HepG2 (cell line): Measurements from ENCODE around the gene RGL1. TPM values are rescaled to one million over a fixed set of nuclear protein-coding genes. Genes with fewer than 3 reads are reported as not detected.

ENCODE experiments used
- ATAC-seq: fragments of 200-7000 bp; cut with Tn5 transposase; 3 replicates; pipeline ENCODE4 v1.9.1; 2020; ENCODE audit warnings: mild to moderate bottlenecking, moderate library complexity
- BruUV-seq: library from RNA; stranded (reverse); fragments of 400-500 nt; replicated peaks from 2 replicates; lab custom pipeline; 2021; lab: Mats Ljungman, UMichigan
- CTCF ChIA-PET: fragments of 300-600 bp; formaldehyde crosslinking; extraction: SDS; loops from one replicate; lab custom pipeline; 2021; ENCODE audit warnings: low total read pairs, inconsistent platforms, low intra/inter-chr PET ratio; lab: Yijun Ruan, JAX
- POLR2A ChIA-PET: fragments of 350-600 bp; sonication (Branson Sonifier 250); formaldehyde crosslinking; loops from one replicate; lab custom pipeline; 2020; ENCODE audit warnings: antibody characterized with exemption, inconsistent platforms; lab: Yijun Ruan, JAX
- DNase-seq: peaks from one replicate; pipeline ENCODE4 v3.0.0-alpha.2; 2015; ENCODE audit warnings: low spot score
- FAIRE-seq: peaks from 3 replicates; lab custom pipeline; 2011; peaks lifted over from hg19 to GRCh38; lab: Jason Lieb, UNC
- H2AFZ ChIP-seq: one replicate; pipeline ENCODE4 v1.6.1; 2011; ENCODE audit warnings: low read length, inconsistent platforms
- H3K27ac ChIP-seq: fragments of 300-600 bp; 3 replicates; pipeline ENCODE4 v1.8.0; 2011; ENCODE audit warnings: mixed run types, mild to moderate bottlenecking, mixed read lengths, low read length, inconsistent platforms; ENCODE audit not compliant: insufficient read depth; ENCODE audit errors: extremely low read length
- H3K27me3 ChIP-seq, 2 experiments: fragments of 200-600 bp in 1 of 2; 2 replicates in 1 of 2; 3 replicates in 1 of 2; pipeline versions ENCODE4 v1.6.0 to v1.8.0; 2011; ENCODE audit warnings: low read length in 2 of 2, mild to moderate bottlenecking in 2 of 2, moderate library complexity in 2 of 2, inconsistent platforms in 1 of 2; ENCODE audit not compliant: insufficient read depth in 2 of 2, control insufficient read depth in 1 of 2
- H3K36me3 ChIP-seq, 2 experiments: fragments of 200-600 bp in 1 of 2; replicated peaks in 1 of 2; 2 replicates in 1 of 2; 3 replicates in 1 of 2; pipeline versions ENCODE4 v1.5.1 to v1.8.0; 2011; ENCODE audit warnings: low read length in 2 of 2, inconsistent platforms in 1 of 2; ENCODE audit not compliant: insufficient read depth in 2 of 2, control insufficient read depth in 1 of 2
- H3K4me1 ChIP-seq: 2 replicates; pipeline ENCODE4 v1.5.1; 2012; ENCODE audit warnings: low read length, inconsistent platforms; ENCODE audit not compliant: insufficient read depth
- H3K4me2 ChIP-seq: 2 replicates; pipeline ENCODE4 v1.6.0; 2011; ENCODE audit warnings: low read depth, low read length, inconsistent platforms
- H3K4me3 ChIP-seq, 3 experiments: fragments of 200-600 bp in 1 of 3; sonication (generic), shearing (Covaris generic) in 1 of 3; replicated peaks in 1 of 3; 2 replicates each; pipeline ENCODE4 v1.5.1; 2011 to 2016; ENCODE audit warnings: low read length in 3 of 3, inconsistent platforms in 2 of 3, low read depth in 2 of 3, mild to moderate bottlenecking in 2 of 3, control low read depth in 1 of 3, mixed read lengths in 1 of 3; ENCODE audit not compliant: insufficient read depth in 1 of 3
- H3K79me2 ChIP-seq: one replicate; pipeline ENCODE4 v1.6.1; 2011; ENCODE audit warnings: low read length, inconsistent platforms; ENCODE audit not compliant: insufficient read depth
- H3K9ac ChIP-seq: 2 replicates; pipeline ENCODE4 v1.6.0; 2011; ENCODE audit warnings: mild to moderate bottlenecking, low read depth, low read length, inconsistent platforms; ENCODE audit not compliant: insufficient read depth
- H3K9me3 ChIP-seq: 2 replicates; pipeline ENCODE4 v1.5.1; 2012; ENCODE audit warnings: mild to moderate bottlenecking, low read length
- H4K20me1 ChIP-seq: 2 replicates; pipeline ENCODE4 v1.6.0; 2011; ENCODE audit warnings: inconsistent platforms, mild to moderate bottlenecking, low read length, moderate library complexity; ENCODE audit not compliant: insufficient read depth
- CSRNP1 ChIP-seq: sonication (generic); formaldehyde crosslinking; IDR thresholded peaks from 2 replicates; pipeline ENCODE4 v1.8.1; 2023; ENCODE audit warnings: mild to moderate bottlenecking, missing genetic modification reagents
- GABPA ChIP-seq, 2 experiments: IDR thresholded peaks; 2 replicates each; pipeline ENCODE4 v1.6.1; 2011 to 2016; ENCODE audit warnings: low read depth in 2 of 2, low read length in 1 of 2, missing biosample characterization in 1 of 2, missing genetic modification characterization in 1 of 2
- TBX3 ChIP-seq: fragments of 450-650 bp; IDR thresholded peaks from 2 replicates; pipeline ENCODE4 v1.6.1; 2017; ENCODE audit warnings: antibody characterized with exemption, mild to moderate bottlenecking, inconsistent platforms, borderline replicate concordance
- ZNF770 ChIP-seq: sonication (generic); formaldehyde crosslinking; IDR thresholded peaks from 2 replicates; pipeline ENCODE4 v1.5.0; 2020; ENCODE audit warnings: mild to moderate bottlenecking, missing genetic modification reagents
- WGBS: methylation state at CpG from one replicate; pipeline ENCODE4 v1.1.6; 2017; ENCODE audit warnings: low lambda C conversion rate; 5-methylcytosine and 5-hydroxymethylcytosine counted together
- in situ Hi-C: cut with HindIII; loops from 2 replicates; pipeline ENCODE4 v1.10.0; 2017; ENCODE audit warnings: low pct_unique_long_range_greater_than_20kb; ENCODE audit not compliant: extremely low pct_ligation_motif_present
- intact Hi-C: fragments of 100-400 bp; cut with micrococcal nuclease; formaldehyde crosslinking; loops from one replicate; pipeline ENCODE4 v1.10.0; 2022; ENCODE audit not compliant: unreplicated experiment
- polyA plus RNA-seq, 8 experiments: library from polyadenylated mRNA; depleted of rRNA in 3 of 8; stranded (reverse) in 7 of 8; unstranded in 1 of 8; fragments of >200 nt; fragmentation: Illumina TruSeq in 4 of 8; extraction: Trizol in 4 of 8; gene quantifications; 2 replicates each; pipeline versions ENCODE4 v1.2.1 to v1.2.3, GENCODE V29; 2011 to 2016; ENCODE audit warnings: low read depth in 4 of 8, missing spikeins in 1 of 8, mixed read lengths in 1 of 8; ENCODE audit not compliant: insufficient read depth in 1 of 8
- total RNA-seq, 5 experiments: library from RNA; depleted of rRNA; stranded (reverse); fragments of >200 nt; fragmentation: Illumina TruSeq; extraction: Trizol; gene quantifications; 2 replicates each; pipeline ENCODE4 v1.2.3, GENCODE V29; 2016; ENCODE audit warnings: low read depth in 1 of 5

RGL1 gene
- total and polyA plus RNA-seq, 2 of the 13 experiments (the other 11 are each of a cell fraction or from before 2014, with no cell fraction given), result 3.5 to 4.7 TPM

- no peak for TF ChIP-seq ZNF770 (CRISPR knock-in tag)
- no peak for TF ChIP-seq TBX3
- TF ChIP-seq, all 625 proteins: peak for 0
Measured at GRCh38 chr1:183869230-183869629, 64.3 kb downstream of the RGL1 start (continued).

- Histone ChIP-seq H3K4me3 (no peak overlapping the region), H3K4me2 (no peak overlapping the region), H3K79me2 (no peaks in the 10 kb centered on the region), H3K4me1 (peaks cover 14% of the 10 kb centered on the region), H3K36me3 (peaks cover 0 to 3% of the 10 kb centered on the region in 2 experiments; a peak in 2 of 5 replicates), H3K9me3 (no peaks in the 10 kb centered on the region), H3K9ac (no peak overlapping the region), H3K27me3 (no peaks in the 10 kb centered on the region), H4K20me1 (no peaks in the 10 kb centered on the region), H3K27ac (no peak overlapping the region), H2AFZ (no peak overlapping the region)
- POLR2A ChIA-PET, result no interaction called here
- DNase-seq, result no peak
- no peak for ATAC-seq
- CTCF ChIA-PET, result no interaction called here
- TF ChIP-seq GABPA (IDR thresholded peaks at IDR 0.05; ENCODE audit: low read depth, low read length) (no peak), GABPA (CRISPR knock-in tag; IDR thresholded peaks at IDR 0.05; ENCODE audit: low read depth) (no peak), CSRNP1 (no peak)
- no TSS peak for BruUV-seq
- no peak for FAIRE-seq
- in situ Hi-C loops (no loop called here), intact Hi-C loops (no loop called here)
- whole genome bisulfite sequencing, result 85% methylated on average over 3 of the region's 3 CpGs
Measured at GRCh38 chr1:183869664-183870063, 64.7 kb downstream of the RGL1 start.
